ENCODE data around the gene IL1R2.

DNA sequence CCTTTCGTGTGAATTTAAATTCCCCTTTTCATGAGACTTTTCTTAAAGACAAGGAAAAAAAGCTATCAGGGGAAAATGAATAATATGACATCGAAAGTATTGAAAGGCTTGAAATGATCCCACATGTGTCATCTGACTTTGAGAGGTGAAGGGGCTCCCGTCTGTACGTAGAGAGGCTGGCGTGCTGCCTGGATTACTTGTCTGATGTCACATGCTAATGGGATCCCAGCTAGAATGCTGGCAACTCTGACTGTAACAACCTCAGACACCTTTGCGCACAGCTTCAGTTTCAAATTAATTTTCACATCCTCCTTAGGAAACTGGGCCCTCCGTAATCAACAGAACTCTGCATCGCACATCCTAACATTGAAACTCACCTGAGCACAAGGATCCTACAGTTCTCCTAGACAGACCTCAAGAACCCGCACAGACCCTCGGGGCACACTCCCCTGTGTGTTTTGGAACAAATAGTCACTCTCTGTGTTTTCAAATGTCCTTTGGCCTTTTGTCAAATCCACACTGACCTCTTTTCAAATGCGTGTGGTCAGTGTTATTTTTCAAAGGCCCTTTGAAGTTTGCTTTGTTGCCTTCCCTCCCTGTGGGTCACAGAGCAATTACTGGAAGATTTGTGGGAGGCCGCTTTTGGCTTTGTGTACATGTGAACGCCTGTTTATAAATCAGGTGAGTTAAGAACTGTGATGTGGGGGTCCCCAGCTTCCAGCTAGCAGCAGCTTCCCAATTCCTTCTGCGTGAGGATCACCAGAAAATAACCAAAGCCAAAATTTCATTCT lies 65.9 kb downstream of the IL1R2 start:
- TF ChIP-seq POLR2AphosphoS5 (IDR thresholded peaks at IDR 0.05) (no peak), EP300 (IDR thresholded peaks at IDR 0.05; ENCODE audit: low read depth) (no peak), POLR2A (IDR thresholded peaks at IDR 0.05) (no peak), CTCF (IDR thresholded peaks at IDR 0.05) (no peak)
